ENCODE data around the gene TAS2R42. TPM values are rescaled to one million over a fixed set of nuclear protein-coding genes. Genes with fewer than 3 reads are reported as not detected.

Gene TAS2R42, protein sequence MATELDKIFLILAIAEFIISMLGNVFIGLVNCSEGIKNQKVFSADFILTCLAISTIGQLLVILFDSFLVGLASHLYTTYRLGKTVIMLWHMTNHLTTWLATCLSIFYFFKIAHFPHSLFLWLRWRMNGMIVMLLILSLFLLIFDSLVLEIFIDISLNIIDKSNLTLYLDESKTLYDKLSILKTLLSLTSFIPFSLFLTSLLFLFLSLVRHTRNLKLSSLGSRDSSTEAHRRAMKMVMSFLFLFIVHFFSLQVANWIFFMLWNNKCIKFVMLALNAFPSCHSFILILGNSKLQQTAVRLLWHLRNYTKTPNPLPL
- total RNA-seq (2021; ENCODE audit: unreplicated experiment) (not detected), Bru-seq, nascent RNA (not detected), BruChase-seq, experiment 1, labeled RNA remaining after a 6-hour chase (not detected), BruChase-seq, experiment 2, labeled RNA remaining after a 2-hour chase (not detected)
- polyA plus RNA-seq (2012), result not detected in 2 replicates
- long read RNA-seq, result 0 reads

DNA sequence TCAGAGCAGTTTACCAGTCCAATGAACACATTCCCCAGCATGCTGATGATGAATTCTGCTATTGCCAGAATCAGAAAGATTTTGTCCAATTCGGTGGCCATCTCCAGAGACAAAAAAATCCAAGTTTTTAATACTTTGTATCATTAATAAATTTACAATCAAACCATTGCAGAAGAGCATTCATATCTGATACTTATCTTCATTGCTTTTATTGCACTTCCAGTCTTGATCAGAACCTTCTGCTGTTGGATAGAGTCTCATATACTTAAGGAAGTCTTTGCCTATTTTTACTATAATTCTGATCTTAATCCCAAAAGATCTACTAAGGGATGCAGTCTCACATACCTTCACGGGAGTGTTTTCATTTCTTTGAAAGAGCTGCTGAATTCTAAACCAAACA is at the start of gene TAS2R42:
TSS of gene TAS2R42 (minus strand) at position 101 of the 400 bp plus-strand sequence. CDS start at position 101, 0 bp downstream.
- DNase-seq (ENCODE audit: low read depth, low spot score) (no peak), ATAC-seq (no peak)
- H2AFZ ChIP-seq (ENCODE audit: low read depth, low read length, poor library complexity, severe bottlenecking), result no peak within 1 kb of the TSS
- H3K27ac ChIP-seq (ENCODE audit: low read depth, low read length), result no peak within 1 kb of the TSS
- intact Hi-C loops (cut with micrococcal nuclease), result no loop called here
- H3K9ac ChIP-seq (ENCODE audit: low read length), result no peak within 1 kb of the TSS
- H3K9me2 ChIP-seq (ENCODE audit: insufficient read depth), result no peaks in the 10 kb centered on the region
- H3K79me2 ChIP-seq (ENCODE audit: insufficient read depth, low read length), result no peaks in the 10 kb centered on the region
- ChIA-PET CTCF (interaction anchor here (1.4 kb wide), 1 partner anchor 13 kb away, joined by 3 read pairs; no protein-coding TSS in a partner anchor), RAD21 (ENCODE audit: low non-redundant PET in 1 of 2, low total read pairs in 2 of 2, uncharacterized antibody in 2 of 2, unreplicated experiment in 2 of 2) (no interaction called here), POLR2A (no interaction called here)
- no peaks in the 10 kb centered on the region for H3K4me1 ChIP-seq (ENCODE audit: control insufficient read depth in 1 of 2, insufficient read depth in 2 of 2, low read length in 2 of 2)
- H3K9me3 ChIP-seq (ENCODE audit: control insufficient read depth in 1 of 2, insufficient read depth in 1 of 2, low read depth in 1 of 2, low read length in 2 of 2), result no peaks in the 10 kb centered on the region
- H3K36me3 ChIP-seq (ENCODE audit: control insufficient read depth in 1 of 2, insufficient read depth in 2 of 2, low read length in 2 of 2), result no peaks in the 10 kb centered on the region
- no peak for TF ChIP-seq CBX3 (IDR thresholded peaks at IDR 0.05; ENCODE audit: low read depth)
- no peak for TF ChIP-seq EZH2 (IDR thresholded peaks at IDR 0.05)
- TF ChIP-seq RAD21 (IDR thresholded peaks at IDR 0.05; ENCODE audit: low read depth), result no peak
- TF ChIP-seq ELF1 (IDR thresholded peaks at IDR 0.05; ENCODE audit: borderline replicate concordance, low read depth), result no peak
- TF ChIP-seq CEBPB (IDR thresholded peaks at IDR 0.05; ENCODE audit: low read depth), result no peak
- TF ChIP-seq, protein P1, sequence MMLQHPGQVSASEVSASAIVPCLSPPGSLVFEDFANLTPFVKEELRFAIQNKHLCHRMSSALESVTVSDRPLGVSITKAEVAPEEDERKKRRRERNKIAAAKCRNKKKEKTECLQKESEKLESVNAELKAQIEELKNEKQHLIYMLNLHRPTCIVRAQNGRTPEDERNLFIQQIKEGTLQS (IDR thresholded peaks at IDR 0.05), result no peak
- no peak for TF ChIP-seq SIN3A (IDR thresholded peaks at IDR 0.05; ENCODE audit: low read depth)
- TF ChIP-seq SRF (IDR thresholded peaks at IDR 0.05; ENCODE audit: low read depth), result no peak
- TF ChIP-seq, protein P2, sequence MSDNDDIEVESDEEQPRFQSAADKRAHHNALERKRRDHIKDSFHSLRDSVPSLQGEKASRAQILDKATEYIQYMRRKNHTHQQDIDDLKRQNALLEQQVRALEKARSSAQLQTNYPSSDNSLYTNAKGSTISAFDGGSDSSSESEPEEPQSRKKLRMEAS (IDR thresholded peaks at IDR 0.05), result no peak
- no peak for TF ChIP-seq FOSL1 (IDR thresholded peaks at IDR 0.05; ENCODE audit: low read depth)
- no peak for TF ChIP-seq JUND (IDR thresholded peaks at IDR 0.05)
- no peak for TF ChIP-seq POLR2AphosphoS5 (IDR thresholded peaks at IDR 0.05; ENCODE audit: low read depth, low read length)
- TF ChIP-seq YY1 (IDR thresholded peaks at IDR 0.05; ENCODE audit: extremely low read depth, insufficient replicate concordance, low read depth, low read length), result no peak
- TF ChIP-seq, protein P3, sequence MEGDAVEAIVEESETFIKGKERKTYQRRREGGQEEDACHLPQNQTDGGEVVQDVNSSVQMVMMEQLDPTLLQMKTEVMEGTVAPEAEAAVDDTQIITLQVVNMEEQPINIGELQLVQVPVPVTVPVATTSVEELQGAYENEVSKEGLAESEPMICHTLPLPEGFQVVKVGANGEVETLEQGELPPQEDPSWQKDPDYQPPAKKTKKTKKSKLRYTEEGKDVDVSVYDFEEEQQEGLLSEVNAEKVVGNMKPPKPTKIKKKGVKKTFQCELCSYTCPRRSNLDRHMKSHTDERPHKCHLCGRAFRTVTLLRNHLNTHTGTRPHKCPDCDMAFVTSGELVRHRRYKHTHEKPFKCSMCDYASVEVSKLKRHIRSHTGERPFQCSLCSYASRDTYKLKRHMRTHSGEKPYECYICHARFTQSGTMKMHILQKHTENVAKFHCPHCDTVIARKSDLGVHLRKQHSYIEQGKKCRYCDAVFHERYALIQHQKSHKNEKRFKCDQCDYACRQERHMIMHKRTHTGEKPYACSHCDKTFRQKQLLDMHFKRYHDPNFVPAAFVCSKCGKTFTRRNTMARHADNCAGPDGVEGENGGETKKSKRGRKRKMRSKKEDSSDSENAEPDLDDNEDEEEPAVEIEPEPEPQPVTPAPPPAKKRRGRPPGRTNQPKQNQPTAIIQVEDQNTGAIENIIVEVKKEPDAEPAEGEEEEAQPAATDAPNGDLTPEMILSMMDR (IDR thresholded peaks at IDR 0.05 in 2 of 3, conservative IDR thresholded peaks at IDR 0.05 in 1 of 3; ENCODE audit: borderline replicate concordance in 1 of 3, insufficient read depth in 1 of 3, low read depth in 2 of 3, low read length in 2 of 3), result no peak
- TF ChIP-seq POLR2A (IDR thresholded peaks at IDR 0.05; ENCODE audit: borderline replicate concordance, extremely low read depth, insufficient read depth, insufficient read length), result no peak
- TF ChIP-seq TCF7L2 (IDR thresholded peaks at IDR 0.05; ENCODE audit: borderline replicate concordance, extremely low read depth, insufficient read depth, insufficient read length), result no peak
- no peak for TF ChIP-seq SP1 (IDR thresholded peaks at IDR 0.05; ENCODE audit: low read depth)
- TF ChIP-seq ZFX (IDR thresholded peaks at IDR 0.05), result no peak
- H4K20me1 ChIP-seq (ENCODE audit: insufficient read depth), result no peaks in the 10 kb centered on the region
- BruUV-seq (replicated peaks), result no TSS peak
- H3K4me3 ChIP-seq (replicated peaks in 1 of 2; ENCODE audit: low read depth in 1 of 2, low read length in 2 of 2), result no peak within 1 kb of the TSS
- H3K4me2 ChIP-seq (ENCODE audit: low read length), result no peak within 1 kb of the TSS
- H3K27me3 ChIP-seq (ENCODE audit: insufficient read depth, low read length), result no peaks in the 10 kb centered on the region
